Stimulated activated CD8-positive, alpha-beta memory T cell treated with anti-CD3 and anti-CD28 coated beads, Interleukin-2, amount 100 ng/mL, for 48 hours (primary cell): ENCODE measurements around the gene NSDHL.
"Not testable (repeated sequence)": the region's sequence is repeated elsewhere in the genome, so short reads cannot be mapped to it uniquely, and the experiment has no call there.

Experiments
- DNase-seq, 2 donors: peaks; one replicate each; pipeline ENCODE4 v3.0.0-alpha.2; 2020; ENCODE audit warnings: low read depth in 2 of 2

The NSDHL gene

GRCh38 chrX:152893980-152894610 lies 63.2 kb downstream of the NSDHL start:
- no peak for DNase-seq

DNA sequence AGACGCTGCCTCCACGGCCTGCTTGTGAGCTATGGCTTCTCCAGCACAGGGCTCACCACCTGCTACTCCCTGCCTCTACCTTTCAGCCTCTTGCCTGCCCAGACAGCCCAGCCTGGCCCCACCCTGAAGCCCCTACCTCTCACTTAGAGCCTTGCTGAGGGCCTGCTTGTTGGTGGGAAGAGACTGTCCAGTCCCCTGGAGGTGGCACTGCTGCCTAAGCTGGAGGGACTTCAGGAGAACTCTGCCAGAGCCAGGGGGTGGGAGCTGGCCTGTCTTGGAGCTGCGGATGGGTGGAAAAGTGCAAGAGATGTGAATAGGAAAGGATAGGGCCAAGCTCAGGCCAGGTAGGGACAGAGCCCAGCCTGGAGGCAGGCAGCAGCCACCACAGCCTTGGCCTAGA lies 64.3 kb downstream of the NSDHL start:
- no peak for DNase-seq

- DNase-seq, result no peak
Observed at GRCh38 chrX:152895724-152896420, 65.0 kb downstream of the NSDHL start.

DNA sequence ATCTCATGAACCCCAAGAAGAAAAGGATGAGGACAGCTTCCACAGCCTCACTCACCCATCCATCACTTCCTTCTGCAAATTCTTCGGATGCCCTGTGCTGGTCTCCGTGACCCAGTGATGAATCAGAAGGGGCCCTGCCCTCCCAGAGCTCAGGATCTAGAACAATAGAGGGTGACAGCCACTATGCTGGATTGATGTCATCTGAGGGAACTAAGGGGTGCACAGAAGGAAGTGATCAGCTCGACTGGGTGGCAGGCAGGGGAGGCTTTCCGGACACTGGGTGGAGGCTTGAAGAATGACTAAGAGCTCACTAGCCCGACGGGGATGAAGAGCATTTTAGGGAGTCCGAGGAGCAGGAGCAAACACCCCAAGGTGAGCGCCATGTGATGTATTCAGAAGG lies 65.6 kb downstream of the NSDHL start:
- DNase-seq, result no peak

GRCh38 chrX:152897222-152898131 lies 66.6 kb downstream of the NSDHL start, which contains the start of gene ZNF185:
ZNF185 (plus strand) TSS chrX:152898067; CDS start chrX:152914490, 16,423 bp downstream.
- no peak for DNase-seq

- no peak for DNase-seq
Observed at GRCh38 chrX:152898442-152898841, 67.6 kb downstream of the NSDHL start.

DNA sequence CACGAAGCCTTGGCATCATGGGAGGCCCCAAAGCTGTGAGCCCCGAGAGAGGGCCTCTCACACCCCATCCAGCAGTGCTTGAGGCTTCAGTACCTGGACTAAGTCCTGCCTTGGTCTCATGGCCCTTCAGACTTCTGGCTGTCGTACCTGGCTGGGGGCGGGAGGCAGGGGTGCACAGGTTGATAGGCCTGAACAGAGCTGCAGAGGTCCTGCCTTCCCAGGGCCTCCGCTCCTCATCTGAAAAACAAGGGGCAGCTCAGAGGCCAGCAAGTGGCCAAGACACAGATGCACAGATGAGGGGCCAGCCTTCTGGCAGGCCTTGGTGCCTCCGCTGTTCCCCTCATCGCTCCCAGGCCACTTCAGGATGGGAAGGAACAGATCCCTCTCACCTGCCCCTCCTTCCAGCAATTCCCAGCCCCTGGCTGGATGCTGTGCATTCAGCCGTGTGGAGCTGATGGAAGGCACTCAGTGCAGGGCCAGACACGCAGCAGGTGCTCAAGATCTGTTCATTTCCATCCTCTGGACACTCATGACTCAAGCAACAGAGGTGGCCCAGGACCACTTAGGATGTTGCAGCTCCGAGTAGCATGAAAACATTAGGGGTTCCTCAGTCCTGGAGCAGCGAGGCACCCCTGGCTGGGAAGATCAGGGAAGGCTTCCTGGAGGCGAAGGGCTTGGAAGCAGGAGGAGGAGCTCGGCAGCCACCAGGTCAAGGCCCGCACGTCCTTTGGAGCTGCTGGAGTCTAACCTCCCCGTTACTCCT lies 68.4 kb downstream of the NSDHL start:
- no peak for DNase-seq

DNA sequence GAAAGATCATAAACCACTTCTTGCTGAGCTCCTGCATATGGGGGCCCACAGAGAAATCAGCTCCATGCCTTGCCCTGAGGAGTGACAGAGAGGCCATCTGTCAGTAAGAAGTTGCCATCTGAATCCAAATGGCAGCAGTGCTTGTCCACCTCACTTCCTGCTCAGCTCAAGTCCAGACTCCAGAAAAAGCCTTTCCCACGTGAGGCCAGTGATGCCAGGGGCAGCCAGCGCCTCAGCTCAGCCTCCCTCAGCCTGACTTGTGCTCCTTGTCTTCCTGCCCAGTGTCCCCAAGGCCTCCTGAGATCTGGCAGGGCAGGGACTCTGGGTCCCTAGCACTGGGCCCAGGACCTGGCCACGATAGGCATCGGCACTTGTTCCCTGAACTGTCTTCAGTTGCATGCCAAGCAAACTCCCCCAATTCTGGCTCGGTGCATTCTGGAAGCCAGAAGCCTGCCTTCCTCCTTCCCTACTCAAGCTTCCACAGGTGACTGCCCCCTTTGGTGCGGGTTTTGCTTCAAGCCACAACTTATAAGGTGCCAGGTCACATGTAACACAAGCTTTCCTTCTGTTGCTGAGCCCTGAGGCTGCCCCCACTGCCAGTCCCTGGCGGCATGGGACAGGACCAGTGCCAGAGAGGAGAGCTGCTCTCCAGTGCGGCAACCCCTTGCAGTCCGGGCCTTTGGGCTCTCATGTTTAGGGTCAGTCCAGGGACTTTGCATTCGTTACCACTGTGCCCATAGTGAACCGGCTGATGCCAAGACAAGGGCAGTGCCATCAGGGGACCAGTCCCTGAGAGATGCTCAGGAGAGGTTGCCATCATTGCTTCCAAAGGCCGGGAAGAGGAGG lies 69.2 kb downstream of the NSDHL start:
- no peak for DNase-seq

- DNase-seq, result no peak
Observed at GRCh38 chrX:152900937-152901445, 70.1 kb downstream of the NSDHL start.

DNA sequence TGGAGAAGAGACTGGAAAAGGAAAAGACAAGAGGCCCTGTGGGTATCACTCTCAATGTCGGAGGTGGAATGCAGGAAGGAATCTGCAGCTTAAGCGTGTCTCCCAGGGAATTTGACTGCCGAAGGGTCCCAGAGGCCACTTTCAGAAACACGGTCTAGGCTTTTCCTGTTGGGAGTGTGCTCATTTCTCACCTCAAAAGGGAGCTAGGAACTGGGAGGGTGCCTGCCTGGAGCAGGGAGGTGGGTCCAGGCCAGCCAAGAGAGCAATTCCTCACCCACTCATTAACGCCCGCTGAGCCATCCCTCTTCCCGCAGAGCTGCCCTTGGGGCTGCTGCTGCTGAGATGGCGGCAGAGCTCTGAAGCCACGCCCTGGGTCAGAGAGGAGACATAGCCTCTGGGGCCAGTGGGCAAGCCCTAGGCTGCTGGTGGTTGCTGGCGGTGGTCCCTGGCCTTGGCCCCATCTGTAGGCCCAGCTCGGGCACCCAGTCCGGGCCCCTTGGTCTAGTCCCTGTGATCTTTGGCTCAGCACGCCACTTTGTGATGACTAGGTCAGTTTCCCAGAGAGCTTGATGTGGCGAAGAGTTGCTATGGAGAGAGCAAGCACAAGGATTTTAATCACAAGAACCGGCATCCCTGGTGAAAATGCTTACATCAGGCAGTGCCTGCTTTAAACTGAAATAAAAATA lies 71.1 kb downstream of the NSDHL start:
- DNase-seq, result no peak

DNA sequence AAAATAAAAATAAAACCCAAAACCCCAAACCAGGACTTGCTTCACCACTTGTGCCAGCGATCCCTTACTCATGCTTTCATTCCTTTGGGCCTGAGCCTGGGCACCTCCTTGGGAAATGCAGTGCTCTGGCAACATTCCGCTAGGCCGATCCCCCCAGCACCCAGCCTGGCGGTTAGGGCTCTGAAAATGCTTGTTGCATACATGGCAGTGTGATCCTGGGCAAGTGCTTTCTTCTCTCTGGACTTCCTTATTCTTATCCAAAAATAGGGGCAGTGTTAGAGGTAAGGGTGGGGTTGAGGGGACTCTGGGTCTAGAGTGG lies 71.6 kb downstream of the NSDHL start:
- DNase-seq, result no peak

GRCh38 chrX:152903589-152903988 lies 72.7 kb downstream of the NSDHL start:
- no peak for DNase-seq

GRCh38 chrX:152904151-152905080 lies 73.6 kb downstream of the NSDHL start:
- DNase-seq, result peak in 1 of 2 donors; percentile 13

GRCh38 chrX:152905081-152905420 lies 74.2 kb downstream of the NSDHL start:
- no peak for DNase-seq

DNA sequence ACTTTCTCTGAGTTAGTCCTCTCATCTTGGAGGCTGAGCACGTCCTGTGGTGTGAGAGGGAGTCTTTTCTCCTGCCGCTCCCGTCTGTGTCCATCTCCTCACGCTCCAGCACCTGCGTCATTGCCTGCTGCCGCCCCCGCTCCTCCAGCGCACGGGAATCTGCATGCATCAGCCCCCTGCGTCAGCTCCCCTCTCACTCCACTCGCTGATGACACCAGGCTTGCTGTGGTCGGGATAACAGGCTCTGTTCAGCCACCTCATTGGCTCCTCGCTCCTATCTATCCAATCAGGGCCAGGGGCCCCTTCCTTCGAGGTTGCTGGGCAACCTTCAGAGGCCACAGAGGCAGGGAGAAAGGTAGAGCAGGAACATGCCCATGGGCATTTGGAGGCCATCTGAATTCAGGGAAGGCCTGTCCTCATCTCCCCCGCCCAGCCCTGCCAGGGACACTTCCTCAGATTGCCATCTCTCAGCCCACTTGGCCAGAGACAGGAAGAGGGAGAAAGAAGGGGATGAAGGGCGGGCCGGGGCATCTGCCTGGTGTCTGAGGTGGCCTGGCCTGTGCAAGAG lies 76.3 kb downstream of the NSDHL start:
- no peak for DNase-seq

- DNase-seq, result no peak
Observed at GRCh38 chrX:152908486-152908885, 77.6 kb downstream of the NSDHL start.

GRCh38 chrX:152910018-152910417 lies 79.2 kb downstream of the NSDHL start:
- not testable (repeated sequence) for DNase-seq

- DNase-seq, result no peak
Observed at GRCh38 chrX:152912106-152912505, 81.2 kb downstream of the NSDHL start.

DNA sequence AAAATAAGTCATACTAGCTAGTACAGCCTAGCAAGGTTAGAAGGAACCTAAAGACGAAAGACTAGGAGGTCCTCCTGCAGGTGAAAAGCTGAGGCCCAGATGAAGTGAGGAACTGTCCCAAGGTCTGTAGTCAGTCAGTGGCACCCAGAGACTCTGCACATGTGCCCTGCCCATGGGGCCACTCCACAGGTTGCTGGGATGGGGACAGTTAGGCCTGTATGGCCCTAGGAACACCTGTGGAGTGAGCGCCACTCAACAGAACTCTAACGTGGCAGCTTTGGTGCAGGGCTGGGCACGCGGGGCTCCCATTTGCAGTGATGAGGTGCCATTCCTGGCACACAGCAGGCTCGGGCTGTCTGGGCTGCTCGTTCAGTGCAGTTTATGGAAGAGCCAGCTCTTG lies 81.8 kb downstream of the NSDHL start:
- DNase-seq, result no peak
